OCI-LY3 (cell line): Measurements from ENCODE around the gene PHYHD1.

Experiments
- EZH2phosphoT487 ChIP-seq: fragments of 200-600 bp; shearing (Covaris generic); IDR thresholded peaks from 2 replicates; pipeline ENCODE4 v1.6.1; 2018; ENCODE audit warnings: antibody characterized with exemption, mixed run types, low read depth
- TF ChIP-seq, protein P1 (sequence below): fragments of 200-600, 300-600 bp; sonication (generic); IDR thresholded peaks from 2 replicates; pipeline ENCODE4 v1.5.1; 2014; ENCODE audit warnings: antibody characterized with exemption, low read length, low read depth

DNA sequence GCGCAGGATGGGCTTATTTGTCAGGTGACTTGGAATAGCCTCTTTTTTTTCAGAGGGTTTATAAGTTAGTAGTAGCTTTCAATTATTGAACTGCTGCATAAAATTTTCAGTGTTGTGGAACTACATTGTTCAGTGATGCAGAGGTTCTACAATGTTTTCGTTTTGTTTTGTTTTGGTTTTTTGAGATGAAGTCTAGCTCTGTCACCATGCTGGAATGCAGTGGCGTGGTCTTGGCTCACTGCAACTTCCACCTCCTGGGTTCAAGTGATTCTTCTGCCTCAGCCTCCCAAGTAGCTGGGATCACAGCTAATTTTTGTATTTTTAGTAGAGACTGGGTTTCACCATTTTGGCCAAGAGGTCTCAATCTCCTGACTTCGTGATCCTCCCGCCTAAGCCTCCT is 48.7 kb downstream of the PHYHD1 start:
- TF ChIP-seq, protein P1, sequence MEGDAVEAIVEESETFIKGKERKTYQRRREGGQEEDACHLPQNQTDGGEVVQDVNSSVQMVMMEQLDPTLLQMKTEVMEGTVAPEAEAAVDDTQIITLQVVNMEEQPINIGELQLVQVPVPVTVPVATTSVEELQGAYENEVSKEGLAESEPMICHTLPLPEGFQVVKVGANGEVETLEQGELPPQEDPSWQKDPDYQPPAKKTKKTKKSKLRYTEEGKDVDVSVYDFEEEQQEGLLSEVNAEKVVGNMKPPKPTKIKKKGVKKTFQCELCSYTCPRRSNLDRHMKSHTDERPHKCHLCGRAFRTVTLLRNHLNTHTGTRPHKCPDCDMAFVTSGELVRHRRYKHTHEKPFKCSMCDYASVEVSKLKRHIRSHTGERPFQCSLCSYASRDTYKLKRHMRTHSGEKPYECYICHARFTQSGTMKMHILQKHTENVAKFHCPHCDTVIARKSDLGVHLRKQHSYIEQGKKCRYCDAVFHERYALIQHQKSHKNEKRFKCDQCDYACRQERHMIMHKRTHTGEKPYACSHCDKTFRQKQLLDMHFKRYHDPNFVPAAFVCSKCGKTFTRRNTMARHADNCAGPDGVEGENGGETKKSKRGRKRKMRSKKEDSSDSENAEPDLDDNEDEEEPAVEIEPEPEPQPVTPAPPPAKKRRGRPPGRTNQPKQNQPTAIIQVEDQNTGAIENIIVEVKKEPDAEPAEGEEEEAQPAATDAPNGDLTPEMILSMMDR = no peak
- no peak for TF ChIP-seq EZH2phosphoT487
